GM19328 (cell line): Measurements from ENCODE around the gene LTBR.

Experiments
- ATAC-seq: cut with Tn5 transposase; IDR thresholded peaks from one replicate; pipeline ENCODE4 v1.9.1; 2021; ENCODE audit warnings: mild to moderate bottlenecking, moderate library complexity; ENCODE audit not compliant: unreplicated experiment

LTBR gene

DNA sequence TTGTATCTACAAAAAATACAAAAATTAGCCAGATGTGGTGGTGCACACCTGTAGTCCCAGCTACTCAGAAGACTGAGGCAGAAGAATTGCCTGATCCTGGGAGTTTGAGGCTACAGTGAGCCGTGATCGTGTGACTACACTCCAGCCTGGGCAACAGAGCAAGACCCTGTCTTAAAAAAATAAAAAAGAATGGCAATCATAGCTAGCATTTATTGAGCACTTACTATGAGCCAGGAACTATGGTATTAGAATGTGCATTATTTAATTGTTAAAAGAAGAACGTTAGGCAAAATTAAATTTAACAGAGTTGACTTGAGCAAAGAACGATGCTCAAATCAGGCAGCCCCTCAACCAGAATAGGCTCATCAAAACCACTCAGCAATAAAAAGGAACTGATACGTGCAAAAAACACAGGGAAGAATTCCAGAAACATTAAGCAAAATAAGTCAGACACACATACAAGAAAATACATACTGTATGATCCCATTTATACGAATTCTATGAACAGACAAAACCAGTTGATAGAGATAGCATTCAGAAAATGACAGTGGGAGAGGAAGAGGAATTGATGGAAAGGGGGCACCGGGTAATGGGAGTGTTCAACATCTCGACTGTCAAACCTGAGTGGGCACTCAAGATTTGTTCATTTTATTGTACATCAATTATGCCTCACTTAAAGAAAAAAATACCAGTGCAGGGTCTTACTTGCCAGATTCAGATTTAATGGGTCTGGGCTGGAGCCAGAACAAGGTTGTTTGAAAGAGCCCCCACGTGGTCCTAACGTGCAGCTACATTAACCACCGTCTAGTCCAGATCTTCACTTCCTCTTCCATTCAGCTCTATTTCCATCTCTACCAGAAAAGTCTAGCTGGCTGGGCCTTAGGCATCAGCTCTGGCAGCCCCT lies 16.6 kb upstream of the LTBR start:
- ATAC-seq = no peak

DNA sequence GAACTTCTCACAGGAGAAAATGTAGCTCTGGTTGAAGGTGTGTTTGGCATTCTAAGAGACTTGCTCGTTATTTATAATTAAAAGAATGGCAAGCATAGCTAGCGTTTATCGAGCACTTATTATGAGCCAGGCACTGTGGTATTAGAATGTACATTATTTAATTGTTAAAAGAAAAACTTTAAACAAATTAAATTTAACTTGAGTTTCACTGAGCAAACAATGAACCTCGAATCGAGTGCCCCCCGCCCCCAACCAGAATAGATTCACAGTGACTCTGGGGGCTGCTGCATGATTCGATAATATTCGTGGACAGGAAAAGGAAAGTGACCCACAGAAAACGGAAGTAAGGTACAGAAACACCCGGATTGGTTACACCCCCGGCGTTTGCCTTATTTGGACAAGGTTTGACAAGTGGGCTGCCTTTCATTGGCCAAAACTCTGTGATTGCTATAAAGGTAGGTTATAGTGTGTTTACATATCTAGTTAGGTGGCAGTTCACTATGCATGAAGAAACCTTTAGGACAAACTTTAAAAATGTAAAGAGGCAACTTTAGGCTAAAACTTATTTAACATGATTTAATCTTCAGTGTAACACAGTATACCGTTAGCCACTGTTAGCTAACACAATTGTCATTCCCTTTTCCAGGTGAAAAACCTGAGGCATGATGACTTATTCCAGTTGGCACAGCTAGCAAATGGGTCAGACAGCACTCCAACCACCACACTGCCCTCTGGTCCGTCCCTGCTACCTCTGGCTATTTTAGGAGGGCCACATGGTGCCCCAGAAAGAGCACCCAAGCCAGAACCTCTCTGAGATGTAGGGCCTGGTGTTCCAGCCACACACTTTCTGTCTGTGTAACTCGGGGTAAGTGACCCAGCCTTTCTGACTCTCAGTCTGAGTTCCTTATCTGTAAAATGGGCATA lies 15.7 kb upstream of the LTBR start:
- ATAC-seq = no peak

DNA sequence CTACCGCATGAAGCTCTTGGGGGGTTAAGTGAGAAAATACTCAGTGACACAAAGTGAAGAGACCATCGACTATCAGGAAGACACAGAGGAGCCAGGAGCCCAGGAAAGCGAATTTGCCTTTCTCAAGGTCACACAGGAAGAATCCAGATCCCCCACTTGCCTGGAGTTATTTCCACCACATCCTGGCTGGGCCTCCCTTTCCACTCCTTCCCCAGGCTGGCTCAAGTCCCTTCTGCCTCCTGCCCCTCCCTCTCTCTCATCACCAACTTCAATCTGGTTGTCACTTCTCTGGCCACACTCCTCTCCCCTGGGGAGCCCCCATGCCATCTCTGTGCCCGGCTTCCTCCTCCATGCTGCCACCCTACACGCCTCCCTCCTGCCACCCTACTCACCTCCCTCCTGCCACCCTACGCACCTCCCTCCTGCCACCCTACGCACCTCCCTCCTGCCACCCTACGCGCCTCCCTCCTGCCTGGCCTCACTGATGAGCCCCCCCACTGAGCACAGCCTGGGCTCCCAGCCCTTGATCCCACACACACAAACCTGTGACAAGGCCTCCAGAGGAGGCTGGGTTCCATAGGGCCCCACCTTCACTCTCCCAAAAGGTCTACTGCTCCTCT lies 14.9 kb upstream of the LTBR start:
- ATAC-seq = no peak

DNA sequence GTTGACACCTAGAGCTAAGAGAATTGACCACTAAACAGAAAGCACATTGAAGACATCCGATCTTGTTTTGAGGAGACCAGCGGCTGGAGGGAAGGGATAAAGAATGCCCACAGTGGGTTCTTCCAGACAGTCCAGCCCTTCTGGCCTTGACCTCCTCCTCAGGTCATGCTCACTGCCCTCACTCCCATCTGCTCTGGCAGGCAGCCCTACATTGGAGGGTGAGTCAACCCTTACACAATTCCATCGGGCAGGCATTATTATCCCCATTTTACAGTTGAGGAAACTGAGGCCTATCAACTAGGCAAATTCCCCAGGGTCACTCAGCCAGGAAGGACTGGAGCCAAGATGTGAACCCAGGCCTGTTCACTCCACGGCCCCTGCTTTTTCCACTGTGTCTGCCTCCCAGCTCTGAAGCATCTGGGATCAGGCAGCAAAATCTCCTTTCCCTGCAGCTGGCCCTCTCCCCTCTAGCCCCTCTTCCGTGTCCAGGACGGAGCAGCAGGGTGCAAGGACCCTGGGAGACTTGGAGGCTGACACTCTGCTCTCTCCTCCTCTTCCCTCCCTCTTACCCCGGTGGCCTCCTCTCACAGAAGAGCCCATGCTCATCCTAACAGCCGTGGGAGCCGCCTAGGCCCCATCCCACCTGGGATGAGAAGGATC lies 13.9 kb upstream of the LTBR start:
- ATAC-seq = no peak

DNA sequence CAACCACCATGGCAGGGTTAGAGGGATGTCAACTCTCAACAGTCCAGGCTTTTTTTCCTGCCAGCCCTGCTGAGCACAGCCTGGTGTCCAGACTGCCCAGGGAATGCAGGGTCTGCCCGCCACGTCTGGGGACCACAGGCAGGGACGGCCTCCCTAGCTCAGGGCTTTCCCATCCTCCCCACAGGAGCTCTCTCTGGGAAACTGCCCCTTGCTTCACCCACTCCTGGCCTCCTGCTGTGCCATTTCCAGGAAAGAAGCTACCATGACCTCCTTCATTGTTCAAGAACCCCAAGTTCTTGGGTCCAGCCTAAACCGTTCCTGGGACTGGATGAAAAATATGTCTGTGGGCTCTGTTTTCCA lies 13.4 kb upstream of the LTBR start:
- ATAC-seq = no peak

DNA sequence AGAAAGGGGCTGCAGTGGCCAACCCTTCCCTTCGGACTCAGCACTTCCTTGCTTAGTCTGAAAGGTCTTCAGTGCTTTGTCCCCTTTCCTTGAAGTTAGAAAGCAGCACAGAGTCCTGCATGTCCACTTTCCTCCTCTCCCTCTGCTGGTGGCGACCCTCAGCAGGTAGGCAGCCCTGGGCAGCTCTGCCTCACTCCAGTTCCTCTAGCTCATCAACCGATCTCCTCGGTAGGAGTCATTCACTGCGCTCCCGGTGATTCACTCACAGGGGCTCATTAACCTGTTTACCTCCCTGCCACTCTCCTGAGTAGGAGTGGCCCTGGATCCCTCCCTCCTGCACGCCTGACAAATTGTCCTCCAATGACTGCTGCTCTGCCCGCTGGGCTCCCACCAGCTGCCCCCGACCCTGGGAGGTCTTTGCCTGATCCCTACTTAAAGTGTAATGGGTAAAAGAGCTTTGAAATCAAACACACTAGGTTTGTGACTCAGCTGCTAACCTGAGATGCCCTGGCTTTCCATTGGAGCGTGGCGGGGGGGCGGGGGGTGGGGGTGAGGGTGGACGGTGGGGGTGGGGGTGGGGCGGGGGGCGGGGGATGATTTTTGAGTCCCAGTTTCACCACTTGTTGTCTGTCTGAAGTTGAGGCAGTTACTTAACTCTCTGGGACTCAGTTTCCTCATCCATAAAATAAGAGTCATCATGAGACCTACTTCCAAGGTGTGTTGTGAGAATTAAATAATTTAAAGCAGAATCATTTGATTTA lies 12.8 kb upstream of the LTBR start:
- ATAC-seq = no peak

DNA sequence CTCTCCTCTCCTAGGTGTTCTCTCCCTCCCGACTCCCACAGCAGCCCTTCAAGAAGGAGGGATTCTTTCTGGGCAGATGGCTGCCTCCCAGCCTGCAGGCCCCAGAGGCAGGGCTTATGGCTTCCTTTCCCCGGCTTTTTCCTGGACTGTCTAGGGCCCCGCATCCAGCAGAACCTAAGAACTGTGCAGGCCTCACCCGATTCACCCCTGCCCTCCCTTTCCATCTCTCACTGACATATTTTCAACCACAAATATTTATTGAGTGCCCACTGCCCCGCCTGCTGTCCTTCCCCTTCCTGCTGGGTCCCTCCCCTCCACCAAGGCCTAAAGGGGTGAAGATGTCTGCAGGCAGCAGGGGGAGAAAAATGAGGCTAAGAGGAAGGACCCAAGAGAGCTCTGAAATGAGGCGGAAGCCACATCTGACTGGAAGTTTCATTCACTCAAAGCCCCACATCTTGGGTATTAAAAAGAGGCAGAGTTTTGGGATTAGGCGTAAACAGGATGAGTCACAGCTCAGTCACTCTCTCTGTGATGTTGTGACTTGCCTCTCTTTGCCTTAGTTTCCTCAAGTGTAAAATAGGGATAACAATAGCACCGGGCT lies 11.5 kb upstream of the LTBR start:
- no peak for ATAC-seq

DNA sequence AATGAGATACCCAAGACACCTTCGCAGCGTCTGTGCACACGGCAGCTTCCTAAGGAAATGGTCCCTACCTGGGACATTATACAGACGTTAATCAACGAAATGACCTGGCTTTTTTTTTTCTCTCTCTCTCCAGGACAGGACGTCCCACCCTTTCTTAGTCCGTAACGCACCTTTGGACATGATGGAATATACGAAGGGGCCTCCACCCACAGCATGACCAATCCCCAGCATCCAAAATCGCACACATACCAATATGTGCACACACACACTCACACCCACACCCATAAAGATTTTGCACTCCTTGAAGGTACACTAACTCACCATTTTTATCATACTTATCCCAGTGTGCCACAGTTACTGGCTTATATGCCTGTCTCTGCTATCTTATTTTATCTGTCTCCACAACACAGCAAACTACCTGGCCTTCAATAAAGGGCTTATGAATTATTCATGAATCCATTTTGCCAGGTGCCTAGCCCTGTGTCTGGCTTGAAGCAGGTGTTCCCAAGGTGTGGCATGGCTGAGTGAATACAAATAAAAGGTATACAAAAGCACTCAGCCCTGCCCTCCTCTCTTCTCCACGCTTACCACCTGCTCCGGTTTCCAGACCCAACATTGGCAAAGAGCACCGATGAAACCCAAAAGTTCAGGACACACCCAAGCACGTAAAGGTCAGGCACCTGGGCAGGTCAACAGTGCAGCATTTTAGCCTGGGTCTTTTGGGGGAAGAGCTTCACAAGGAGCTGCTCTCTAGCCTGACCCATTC lies 10.8 kb upstream of the LTBR start:
- ATAC-seq = no peak

DNA sequence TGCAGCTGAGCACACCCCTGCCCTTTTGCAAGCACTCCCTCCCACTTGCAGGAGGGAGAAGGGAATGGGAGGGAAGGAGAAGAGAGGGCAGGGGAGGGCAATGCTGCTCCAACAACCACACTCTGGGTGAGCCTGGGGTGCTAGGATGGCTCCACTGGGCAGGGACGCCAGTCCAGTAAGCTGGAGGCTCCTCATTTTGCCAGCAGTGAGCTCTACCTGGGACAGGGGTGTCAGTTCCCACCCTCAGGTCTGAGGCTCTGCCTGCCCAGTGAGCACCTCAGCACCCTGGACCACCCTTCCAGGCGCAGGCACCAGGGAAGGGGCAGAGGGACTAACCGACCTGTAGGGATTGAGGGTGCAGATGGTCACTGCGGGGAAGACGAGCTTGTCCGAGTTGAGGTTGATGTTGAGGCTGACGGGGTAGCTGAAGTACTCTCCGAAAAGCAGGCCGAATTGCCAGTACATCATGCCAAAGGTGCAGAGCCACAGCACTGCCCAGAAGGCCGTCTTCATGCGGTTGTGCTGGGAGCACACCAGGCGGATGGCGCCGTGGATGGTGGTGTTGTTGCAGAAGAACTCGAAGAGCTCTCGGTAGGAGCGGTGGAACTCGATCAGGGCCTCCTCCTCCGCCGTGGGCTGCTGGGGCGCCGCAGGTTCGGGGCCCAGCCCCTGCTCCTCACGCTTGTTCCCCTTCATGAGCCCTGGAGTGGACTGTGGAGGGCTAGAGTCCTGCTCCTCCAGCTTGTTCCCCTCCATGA lies 9.8 kb upstream of the LTBR start:
- ATAC-seq = no peak

DNA sequence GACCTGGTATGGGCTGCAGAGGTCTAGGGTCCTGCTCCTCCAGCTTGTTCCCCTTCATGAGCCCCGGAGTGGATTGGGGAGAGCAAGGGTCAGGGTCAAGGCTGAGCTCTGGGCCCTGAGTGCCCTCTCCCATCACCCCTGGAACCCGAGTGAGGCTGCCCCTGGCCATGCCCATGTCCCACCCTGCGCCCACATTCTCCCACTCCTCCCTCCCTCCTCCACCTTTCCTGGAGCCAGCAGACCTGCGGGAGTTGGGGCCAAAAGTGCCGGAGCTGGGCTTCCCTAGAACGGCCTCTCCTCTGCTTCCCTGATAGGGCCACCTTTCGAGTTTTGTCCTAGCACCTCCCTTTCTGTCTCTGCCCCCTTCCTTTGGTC lies 9.2 kb upstream of the LTBR start:
- no peak for ATAC-seq

DNA sequence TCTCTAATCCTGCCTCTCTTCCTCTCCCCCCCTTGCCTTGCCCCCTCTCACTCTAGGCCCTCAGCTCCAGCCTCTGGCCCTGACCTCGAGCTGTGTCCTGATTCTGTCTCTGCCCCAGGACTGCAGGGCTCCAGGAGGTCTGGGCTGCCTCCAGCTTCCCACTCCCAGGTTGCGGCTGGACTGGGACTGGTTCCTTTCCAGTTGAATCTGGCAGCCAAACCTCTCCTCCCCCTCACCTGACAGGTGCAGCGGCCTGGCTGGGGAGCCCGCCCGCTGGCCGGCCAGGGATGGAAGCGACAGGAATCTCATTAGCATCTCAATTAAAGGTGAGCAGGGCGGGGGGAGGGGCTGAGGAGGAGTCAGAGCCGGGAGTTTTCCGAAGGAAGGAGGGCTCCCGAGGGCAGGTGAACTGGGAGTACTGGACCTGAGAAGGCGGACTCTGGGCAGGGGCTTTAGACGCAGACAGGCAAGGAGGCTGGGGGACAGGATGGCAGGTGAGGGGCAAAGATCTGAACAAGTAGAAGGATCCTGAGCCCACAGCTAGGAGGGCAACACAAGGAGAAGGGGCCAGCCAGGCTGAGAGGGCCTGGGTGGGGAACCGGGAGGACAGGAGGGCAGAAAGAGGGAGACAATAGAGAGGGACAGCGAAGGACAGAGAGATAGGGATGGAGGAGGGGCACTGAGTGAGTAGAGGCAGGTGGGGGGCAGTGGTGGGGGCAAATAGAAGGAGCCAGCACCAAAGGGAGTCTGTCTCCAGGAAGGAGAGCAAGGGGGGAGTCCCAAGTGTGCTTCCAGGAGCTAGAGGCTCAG lies 8.5 kb upstream of the LTBR start, which contains the start of gene SCNN1A:
Gene SCNN1A, minus strand, starts transcription at position 295 of the 810 bp plus-strand sequence. CDS start 780 bp downstream, outside the sequence.
- ATAC-seq = no peak

DNA sequence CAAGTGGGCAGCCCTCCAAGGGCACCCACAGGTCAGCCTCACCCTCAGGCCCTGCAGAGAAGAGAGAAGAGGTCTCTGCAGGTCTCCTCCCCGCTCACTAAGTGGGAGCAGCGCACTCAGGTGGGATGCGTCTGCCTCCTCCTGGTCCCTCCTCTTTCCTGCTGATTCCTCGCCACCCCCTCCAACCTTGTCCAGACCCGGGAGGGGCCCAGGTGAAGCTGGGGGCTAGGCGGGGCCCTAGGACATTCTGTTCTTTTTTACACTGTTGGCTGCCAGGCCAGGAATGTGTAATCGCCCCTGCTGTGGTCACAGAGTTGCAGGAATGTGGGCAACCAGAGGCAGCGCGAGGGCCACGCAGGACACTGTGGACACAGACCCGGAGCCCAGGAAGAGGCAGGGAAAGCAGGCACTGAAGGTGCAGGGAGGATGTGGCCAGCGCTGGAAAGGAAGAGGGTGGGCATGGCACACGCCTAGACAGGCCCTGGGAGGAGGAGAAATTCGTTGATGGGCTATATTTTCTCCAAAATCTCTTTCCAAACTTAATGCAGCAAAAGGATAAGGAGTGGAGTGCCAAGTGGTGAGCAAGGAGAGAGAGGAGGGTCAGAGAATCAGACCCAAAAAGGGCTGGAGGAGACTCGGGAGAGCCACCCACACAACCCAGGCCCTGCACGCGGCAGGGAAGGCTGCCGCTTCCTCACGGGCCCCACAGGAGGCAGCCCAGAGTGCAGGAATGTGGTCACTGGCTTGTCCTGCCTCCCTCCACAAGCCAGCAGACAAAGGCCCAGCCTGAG lies 7.7 kb upstream of the LTBR start:
- no peak for ATAC-seq

DNA sequence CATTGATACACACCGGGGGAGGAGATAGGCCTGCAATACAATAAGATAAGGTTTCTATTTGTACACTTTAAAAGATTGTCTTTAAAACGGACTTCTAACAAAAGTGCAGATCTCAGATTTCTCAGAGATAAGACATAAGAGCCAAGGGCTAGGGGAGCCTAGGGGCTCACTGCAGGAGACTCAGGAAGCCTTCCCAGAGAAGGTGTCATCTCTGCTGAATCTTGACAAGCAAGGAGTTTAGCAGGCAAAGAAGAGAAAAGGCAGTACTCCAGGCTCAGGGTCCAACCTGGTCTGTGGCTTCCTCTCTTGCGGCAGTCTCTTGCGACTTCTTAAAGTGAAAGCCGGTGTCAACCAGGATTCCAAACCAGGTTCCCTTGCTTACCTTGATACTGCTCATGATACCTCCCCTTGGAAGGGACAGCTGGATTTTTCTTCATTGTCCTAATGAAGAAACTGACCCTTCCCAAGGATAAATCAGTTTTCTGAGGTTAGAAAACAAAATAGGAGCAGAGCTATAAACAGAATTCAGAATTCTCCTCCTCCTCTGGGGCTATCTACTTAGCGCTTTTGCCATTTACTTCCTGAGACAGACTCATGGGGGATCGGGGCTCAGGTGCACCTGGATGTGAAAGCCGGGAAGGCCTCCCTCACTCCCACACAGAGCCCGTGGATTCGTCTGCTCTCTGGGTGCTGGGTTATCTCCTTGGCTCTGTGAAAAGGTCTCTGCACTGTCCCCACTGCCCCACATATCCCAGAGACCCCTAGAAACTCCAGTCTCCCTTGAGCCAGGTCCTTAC lies 6.9 kb upstream of the LTBR start:
- ATAC-seq = no peak

DNA sequence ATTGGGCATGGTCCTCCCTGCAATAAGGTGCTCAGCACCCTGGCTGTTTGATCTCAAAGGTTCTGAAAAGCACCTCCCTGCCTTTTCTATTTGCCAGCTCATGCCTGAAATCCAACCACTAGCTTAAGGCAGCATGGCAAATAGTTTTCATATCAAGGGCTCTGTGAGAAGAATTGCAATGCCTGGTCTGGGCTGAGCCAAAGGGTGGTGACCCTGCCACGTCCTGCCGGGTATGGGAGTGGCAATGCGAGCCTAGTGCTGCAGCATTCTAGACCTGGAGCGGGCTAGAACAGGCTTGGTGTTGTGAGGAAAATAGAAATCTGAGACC lies 6.3 kb upstream of the LTBR start:
- ATAC-seq = no peak

DNA sequence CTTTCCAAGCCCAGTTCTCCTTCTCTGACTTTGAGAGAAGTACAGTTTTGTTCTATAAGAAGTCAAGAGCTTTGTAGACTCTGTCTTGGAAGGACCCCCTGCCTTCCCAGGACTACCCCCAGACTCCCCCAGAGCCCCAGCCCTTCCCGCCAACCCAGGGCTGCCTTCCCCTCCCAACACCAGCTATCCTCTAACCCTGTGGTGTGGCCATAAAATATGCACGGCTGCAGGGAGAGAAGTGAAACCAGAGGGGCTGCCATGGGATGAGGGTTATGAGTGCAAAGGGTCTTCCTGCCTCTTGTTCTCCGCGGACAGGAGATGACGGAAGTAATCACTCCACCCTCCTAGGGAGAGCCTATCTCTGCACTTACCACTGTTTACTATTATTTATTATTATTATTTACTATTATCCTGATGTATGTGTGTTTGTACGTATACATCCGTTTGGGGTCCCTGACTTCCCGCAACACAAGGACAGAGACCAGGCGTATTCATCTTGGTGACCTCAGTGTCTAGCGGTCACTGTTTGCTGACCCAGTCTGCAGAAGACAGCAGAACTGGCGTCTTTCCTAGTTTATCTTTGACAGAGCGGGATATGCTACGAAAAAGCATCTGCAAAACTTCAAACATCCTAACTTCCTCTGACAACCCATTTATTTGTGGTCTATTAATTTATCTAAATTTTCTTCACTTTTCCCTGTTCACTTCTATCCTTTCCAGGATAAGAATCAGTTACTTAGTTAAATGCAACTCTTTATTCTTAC lies 5.1 kb upstream of the LTBR start:
- no peak for ATAC-seq
